ENCODE results near the gene TFAP2E.

The TFAP2E gene

GRCh38 chr1:35557611-35558373 lies 15.3 kb upstream of the TFAP2E start, which contains the start of gene NCDN:
TSS of gene NCDN (plus strand) at chr1:35557799. CDS start at chr1:35558191, 392 bp downstream.
- peak within 1 kb of the TSS; percentile 83 for H3K9ac ChIP-seq (ENCODE audit: low read length)
- peaks cover 12% of the 10 kb centered on the region for H3K4me1 ChIP-seq (ENCODE audit: control insufficient read depth, low read depth, low read length)
- H2BK15ac ChIP-seq (replicated peaks; ENCODE audit: low read depth), result no peak within 1 kb of the TSS
- peak within 1 kb of the TSS; percentile 94 for H3K18ac ChIP-seq (ENCODE audit: low read length)
- no peak within 1 kb of the TSS for H2BK120ac ChIP-seq (ENCODE audit: low read depth, low read length)
- peak within 1 kb of the TSS; percentile 97 for H3K4me2 ChIP-seq (ENCODE audit: low read length)
- peaks cover 3% of the 10 kb centered on the region for H3K36me3 ChIP-seq (ENCODE audit: control insufficient read depth, insufficient read depth, low read length)
- H3K23ac ChIP-seq (ENCODE audit: low read length), result no peak within 1 kb of the TSS
- H4K5ac ChIP-seq (ENCODE audit: low read length), result peak within 1 kb of the TSS; percentile 66
- peaks cover 19% of the 10 kb centered on the region for H3K79me1 ChIP-seq (ENCODE audit: low read length)
- H3K27me3 ChIP-seq (ENCODE audit: insufficient read depth, low read length, poor library complexity), result no peaks in the 10 kb centered on the region
- WGBS (ENCODE audit: extremely low coverage, insufficient coverage, low lambda C conversion rate), result no CpG with 5 or more reads among the region's 58 CpGs
- peaks cover 15% of the 10 kb centered on the region for H3K79me2 ChIP-seq (ENCODE audit: control insufficient read depth, insufficient read depth, low read length)
- no peak within 1 kb of the TSS for H2AK5ac ChIP-seq (ENCODE audit: low read length)
- no peak within 1 kb of the TSS for H4K8ac ChIP-seq (ENCODE audit: low read depth, low read length)
- peak within 1 kb of the TSS; percentile 100 for H3K27ac ChIP-seq (ENCODE audit: low read depth, low read length)
- DNase-seq, result peak; percentile 99
- H2BK5ac ChIP-seq (ENCODE audit: low read length), result peak within 1 kb of the TSS; percentile 75
- H3K4me3 ChIP-seq (ENCODE audit: low read length), result peak within 1 kb of the TSS; percentile 76
- no peak within 1 kb of the TSS for H3K4ac ChIP-seq (ENCODE audit: low read depth, low read length)
- H3K56ac ChIP-seq (ENCODE audit: low read length), result peak within 1 kb of the TSS; percentile 96

GRCh38 chr1:35558374-35559316 lies 14.5 kb upstream of the TFAP2E start:
- Histone ChIP-seq H2BK5ac (ENCODE audit: low read length) (no peak overlapping the region), H3K27ac (ENCODE audit: low read depth, low read length) (no peak overlapping the region), H3K4me3 (ENCODE audit: low read length) (peak overlapping the region; percentile 72), H3K27me3 (ENCODE audit: insufficient read depth, low read length, poor library complexity) (no peaks in the 10 kb centered on the region), H4K8ac (ENCODE audit: low read depth, low read length) (no peak overlapping the region), H2BK120ac (ENCODE audit: low read depth, low read length) (no peak overlapping the region), H3K36me3 (ENCODE audit: control insufficient read depth, insufficient read depth, low read length) (peaks cover 3% of the 10 kb centered on the region), H2AK5ac (ENCODE audit: low read length) (no peak overlapping the region), H3K79me1 (ENCODE audit: low read length) (peaks cover 19% of the 10 kb centered on the region), H3K23ac (ENCODE audit: low read length) (no peak overlapping the region), H3K18ac (ENCODE audit: low read length) (no peak overlapping the region), H3K79me2 (ENCODE audit: control insufficient read depth, insufficient read depth, low read length) (peaks cover 15% of the 10 kb centered on the region), H3K56ac (ENCODE audit: low read length) (peak overlapping the region; percentile 94), H3K9ac (ENCODE audit: low read length) (peak overlapping the region; percentile 83), H2BK15ac (replicated peaks; ENCODE audit: low read depth) (no peak overlapping the region), H3K4ac (ENCODE audit: low read depth, low read length) (no peak overlapping the region), H3K4me1 (ENCODE audit: control insufficient read depth, low read depth, low read length) (peaks cover 12% of the 10 kb centered on the region), H3K4me2 (ENCODE audit: low read length) (peak overlapping the region; percentile 91), H4K5ac (ENCODE audit: low read length) (no peak overlapping the region)
- peak; percentile 73 for DNase-seq
- WGBS (ENCODE audit: extremely low coverage, insufficient coverage, low lambda C conversion rate), result no CpG with 5 or more reads among the region's 26 CpGs

- no peak overlapping the region for H3K23ac ChIP-seq (ENCODE audit: low read length)
- no peaks in the 10 kb centered on the region for H3K27me3 ChIP-seq (ENCODE audit: insufficient read depth, low read length, poor library complexity)
- H2BK15ac ChIP-seq (replicated peaks; ENCODE audit: low read depth), result no peak overlapping the region
- no peak overlapping the region for H3K4me2 ChIP-seq (ENCODE audit: low read length)
- WGBS (ENCODE audit: extremely low coverage, insufficient coverage, low lambda C conversion rate), result no CpG with 5 or more reads among the region's 7 CpGs
- H3K9ac ChIP-seq (ENCODE audit: low read length), result no peak overlapping the region
- no peak overlapping the region for H2BK5ac ChIP-seq (ENCODE audit: low read length)
- no peak overlapping the region for H2BK120ac ChIP-seq (ENCODE audit: low read depth, low read length)
- peaks cover 19% of the 10 kb centered on the region for H3K79me1 ChIP-seq (ENCODE audit: low read length)
- H3K79me2 ChIP-seq (ENCODE audit: control insufficient read depth, insufficient read depth, low read length), result peaks cover 15% of the 10 kb centered on the region
- DNase-seq, result no peak
- no peak overlapping the region for H3K27ac ChIP-seq (ENCODE audit: low read depth, low read length)
- H3K56ac ChIP-seq (ENCODE audit: low read length), result peak overlapping the region; percentile 37
- no peak overlapping the region for H2AK5ac ChIP-seq (ENCODE audit: low read length)
- H4K8ac ChIP-seq (ENCODE audit: low read depth, low read length), result no peak overlapping the region
- H3K4ac ChIP-seq (ENCODE audit: low read depth, low read length), result no peak overlapping the region
- H4K5ac ChIP-seq (ENCODE audit: low read length), result no peak overlapping the region
- peaks cover 12% of the 10 kb centered on the region for H3K4me1 ChIP-seq (ENCODE audit: control insufficient read depth, low read depth, low read length)
- peaks cover 4% of the 10 kb centered on the region for H3K36me3 ChIP-seq (ENCODE audit: control insufficient read depth, insufficient read depth, low read length)
- no peak overlapping the region for H3K18ac ChIP-seq (ENCODE audit: low read length)
- H3K4me3 ChIP-seq (ENCODE audit: low read length), result no peak overlapping the region
Observed at GRCh38 chr1:35559317-35559944, 13.7 kb upstream of the TFAP2E start.

GRCh38 chr1:35560256-35561225 lies 12.6 kb upstream of the TFAP2E start:
- no peak overlapping the region for H4K8ac ChIP-seq (ENCODE audit: low read depth, low read length)
- H3K23ac ChIP-seq (ENCODE audit: low read length), result no peak overlapping the region
- H2BK15ac ChIP-seq (replicated peaks; ENCODE audit: low read depth), result no peak overlapping the region
- no peak overlapping the region for H3K56ac ChIP-seq (ENCODE audit: low read length)
- no peak overlapping the region for H2BK5ac ChIP-seq (ENCODE audit: low read length)
- no peak overlapping the region for H3K4ac ChIP-seq (ENCODE audit: low read depth, low read length)
- peaks cover 8% of the 10 kb centered on the region for H3K4me1 ChIP-seq (ENCODE audit: control insufficient read depth, low read depth, low read length)
- H2AK5ac ChIP-seq (ENCODE audit: low read length), result no peak overlapping the region
- peaks cover 16% of the 10 kb centered on the region for H3K79me1 ChIP-seq (ENCODE audit: low read length)
- no peak overlapping the region for H3K4me2 ChIP-seq (ENCODE audit: low read length)
- no peak overlapping the region for H4K5ac ChIP-seq (ENCODE audit: low read length)
- no peak overlapping the region for H3K18ac ChIP-seq (ENCODE audit: low read length)
- H3K36me3 ChIP-seq (ENCODE audit: control insufficient read depth, insufficient read depth, low read length), result peaks cover 4% of the 10 kb centered on the region
- H3K4me3 ChIP-seq (ENCODE audit: low read length), result no peak overlapping the region
- no peak overlapping the region for H3K27ac ChIP-seq (ENCODE audit: low read depth, low read length)
- H3K27me3 ChIP-seq (ENCODE audit: insufficient read depth, low read length, poor library complexity), result no peaks in the 10 kb centered on the region
- WGBS (ENCODE audit: extremely low coverage, insufficient coverage, low lambda C conversion rate), result no CpG with 5 or more reads among the region's 44 CpGs
- H2BK120ac ChIP-seq (ENCODE audit: low read depth, low read length), result no peak overlapping the region
- DNase-seq, result no peak
- peaks cover 13% of the 10 kb centered on the region for H3K79me2 ChIP-seq (ENCODE audit: control insufficient read depth, insufficient read depth, low read length)
- H3K9ac ChIP-seq (ENCODE audit: low read length), result no peak overlapping the region

Measured in mesendoderm (in vitro differentiated cells).